SH-SY5Y (cell line): Measurements from ENCODE around the gene GAB2.

ENCODE experiments used
- GATA2 ChIP-seq: IDR thresholded peaks from 2 replicates; pipeline ENCODE4 v1.6.1; 2011; ENCODE audit warnings: mild to moderate bottlenecking, low read depth, low read length
- GATA3 ChIP-seq: IDR thresholded peaks from 2 replicates; pipeline ENCODE4 v1.6.1; 2011; ENCODE audit warnings: low read depth, mild to moderate bottlenecking, low read length, moderate library complexity

DNA sequence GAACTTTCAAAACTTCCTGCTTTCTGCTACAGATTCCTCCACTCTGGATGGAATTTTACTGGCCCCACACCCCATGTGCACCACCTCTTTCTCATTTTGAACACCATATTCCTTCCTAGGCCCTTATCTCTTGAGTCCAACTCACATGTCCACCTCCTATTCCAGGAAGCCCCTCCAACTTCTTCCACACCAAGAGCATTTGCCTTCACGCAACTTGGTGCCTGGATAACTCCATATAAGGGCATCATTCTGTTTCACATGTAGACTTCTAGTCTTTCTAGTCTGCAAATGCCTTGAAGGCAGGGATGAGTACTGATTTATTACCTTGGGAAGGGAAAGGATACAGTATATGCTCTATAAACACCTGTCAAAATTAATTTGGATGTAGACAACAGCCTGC lies 17.5 kb downstream of the GAB2 start:
- TF ChIP-seq GATA3 = no peak
- no peak for TF ChIP-seq GATA2
